Neural progenitor cell (in vitro differentiated cells): ENCODE results near the gene PKNOX1. TPM values are rescaled to one million over a fixed set of nuclear protein-coding genes. Genes with fewer than 3 reads are reported as not detected.
A peak's percentile ranks its signal among the peaks of the same experiment; 100 is the strongest.

Experiments
- DNase-seq: peaks from one replicate; pipeline ENCODE4 v3.0.0-alpha.2; 2016; ENCODE audit warnings: low spot score
- H2AFZ ChIP-seq: fragments of 200-600 bp; sonication (generic); replicated peaks from 2 replicates; pipeline ENCODE4 v1.6.1; 2016; ENCODE audit warnings: antibody characterized with exemption
- H3F3A ChIP-seq: fragments of 200-600 bp; sonication (generic); 2 replicates; pipeline ENCODE4 v1.6.1; 2016; ENCODE audit warnings: antibody characterized with exemption, low read depth
- H3K27ac ChIP-seq: fragments of 200-600 bp; sonication (generic); 2 replicates; pipeline ENCODE4 v1.5.1; 2016; ENCODE audit warnings: mild to moderate bottlenecking
- H3K27me3 ChIP-seq: fragments of 200-600 bp; sonication (generic); 2 replicates; pipeline ENCODE4 v1.6.1; 2016; ENCODE audit warnings: mild to moderate bottlenecking, moderate library complexity
- H3K36me3 ChIP-seq: fragments of 200-600 bp; sonication (generic); 2 replicates; pipeline ENCODE4 v1.5.1; 2016
- H3K4me1 ChIP-seq: fragments of 200-600 bp; sonication (generic); 2 replicates; pipeline ENCODE4 v1.6.1; 2016; ENCODE audit warnings: mixed run types
- H3K4me2 ChIP-seq: fragments of 200-600 bp; sonication (generic); 2 replicates; pipeline ENCODE4 v1.6.1; 2016
- H3K4me3 ChIP-seq: fragments of 200-600 bp; sonication (generic); 2 replicates; pipeline ENCODE4 v1.5.1; 2016
- H3K79me2 ChIP-seq: fragments of 200-600 bp; sonication (generic); 2 replicates; pipeline ENCODE4 v1.6.1; 2016; ENCODE audit warnings: low read depth
- H3K9ac ChIP-seq: fragments of 200-600 bp; sonication (generic); 2 replicates; pipeline ENCODE4 v1.6.1; 2016
- H3K9me3 ChIP-seq: fragments of 200-600 bp; sonication (generic); 2 replicates; pipeline ENCODE4 v1.5.1; 2016; ENCODE audit warnings: low read depth
- H4K20me1 ChIP-seq: fragments of 200-600 bp; sonication (generic); 2 replicates; pipeline ENCODE4 v1.6.1; 2016; ENCODE audit warnings: low read depth
- H3K27ac Mint-ChIP-seq: 3 replicates; pipeline ENCODE4 v1.8.0; 2021; ENCODE audit warnings: mixed read lengths
- H3K27me3 Mint-ChIP-seq: 2 replicates; pipeline ENCODE4 v1.8.0; 2022; ENCODE audit warnings: low read depth, mild to moderate bottlenecking, inconsistent platforms, moderate library complexity, mixed read lengths; ENCODE audit not compliant: insufficient read depth
- H3K36me3 Mint-ChIP-seq: 3 replicates; pipeline ENCODE4 v1.8.0; 2021; ENCODE audit warnings: mixed read lengths
- H3K4me1 Mint-ChIP-seq: 3 replicates; pipeline ENCODE4 v1.8.0; 2021; ENCODE audit warnings: mixed read lengths
- H3K4me3 Mint-ChIP-seq: 3 replicates; pipeline ENCODE4 v1.8.0; 2021; ENCODE audit warnings: mild to moderate bottlenecking, moderate library complexity, mixed read lengths
- H3K9me3 Mint-ChIP-seq: 3 replicates; pipeline ENCODE4 v1.8.0; 2020; ENCODE audit warnings: mixed read lengths
- CTCF ChIP-seq: fragments of 200-600 bp; sonication (generic); IDR thresholded peaks from 2 replicates; pipeline ENCODE4 v1.5.1; 2017; ENCODE audit warnings: antibody characterized with exemption, mild to moderate bottlenecking
- EZH2 ChIP-seq: fragments of 200-600 bp; sonication (generic); IDR thresholded peaks from 2 replicates; pipeline ENCODE4 v1.6.1; 2017; ENCODE audit warnings: antibody characterized with exemption, mild to moderate bottlenecking, moderate library complexity
- EZH2phosphoT487 ChIP-seq: fragments of 200-600 bp; sonication (generic); IDR thresholded peaks from 2 replicates; pipeline ENCODE4 v1.6.1; 2017; ENCODE audit warnings: antibody characterized with exemption
- total RNA-seq: library from RNA; depleted of rRNA; stranded (reverse); fragments of >200 nt; gene quantifications from 2 replicates; pipeline ENCODE4 v1.2.3, GENCODE V29; 2015; ENCODE audit warnings: low replicate concordance

The PKNOX1 gene
- total RNA-seq, 1 donor from 2014 or later = 11.0 TPM

GRCh38 chr21:43021756-43022600 is 47.6 kb downstream of the PKNOX1 start:
- H3K27ac Mint-ChIP-seq = peak overlapping the region; percentile 65

GRCh38 chr21:43023175-43023574 is 48.8 kb downstream of the PKNOX1 start:
- no peak overlapping the region for H2AFZ ChIP-seq
- H3K9ac ChIP-seq = no peak overlapping the region
- H3K36me3 Mint-ChIP-seq = peaks cover 18% of the 10 kb centered on the region
- no peak overlapping the region for H3K4me2 ChIP-seq
- H3K4me1 Mint-ChIP-seq = peaks cover 6% of the 10 kb centered on the region
- H3K27ac ChIP-seq = no peak overlapping the region
- H3K4me3 ChIP-seq = no peak overlapping the region
- no peaks in the 10 kb centered on the region for H3K9me3 ChIP-seq
- H3K27me3 ChIP-seq = no peaks in the 10 kb centered on the region
- no peak overlapping the region for H3K4me3 Mint-ChIP-seq
- TF ChIP-seq EZH2 (no peak), EZH2phosphoT487 (no peak), CTCF (no peak)
- no peaks in the 10 kb centered on the region for H3K27me3 Mint-ChIP-seq
- no peak overlapping the region for H3K27ac Mint-ChIP-seq
- no peaks in the 10 kb centered on the region for H3K4me1 ChIP-seq
- no peaks in the 10 kb centered on the region for H3K9me3 Mint-ChIP-seq
- no peaks in the 10 kb centered on the region for H4K20me1 ChIP-seq
- no peaks in the 10 kb centered on the region for H3K36me3 ChIP-seq
- no peaks in the 10 kb centered on the region for H3F3A ChIP-seq
- no peaks in the 10 kb centered on the region for H3K79me2 ChIP-seq
- no peak for DNase-seq

More at GRCh38 chr21:43021756-43022600, 47.6 kb downstream of the PKNOX1 start:
- peaks cover 15% of the 10 kb centered on the region for H3K36me3 Mint-ChIP-seq
- H3K79me2 ChIP-seq = no peaks in the 10 kb centered on the region
- peaks cover 6% of the 10 kb centered on the region for H3K4me1 Mint-ChIP-seq
- no peaks in the 10 kb centered on the region for H3K9me3 ChIP-seq
- no peaks in the 10 kb centered on the region for H3K27me3 ChIP-seq
- H4K20me1 ChIP-seq = no peaks in the 10 kb centered on the region
- H3K4me3 Mint-ChIP-seq = no peak overlapping the region
- H3K9me3 Mint-ChIP-seq = no peaks in the 10 kb centered on the region
- H3K36me3 ChIP-seq = no peaks in the 10 kb centered on the region
- no peak overlapping the region for H2AFZ ChIP-seq
- no peak overlapping the region for H3K27ac ChIP-seq
- H3K27me3 Mint-ChIP-seq = no peaks in the 10 kb centered on the region
- no peak for DNase-seq
- no peaks in the 10 kb centered on the region for H3K4me1 ChIP-seq
- no peak overlapping the region for H3K4me2 ChIP-seq
- H3K4me3 ChIP-seq = no peak overlapping the region
- TF ChIP-seq EZH2 = no peak
- no peak for TF ChIP-seq EZH2phosphoT487
- no peak for TF ChIP-seq CTCF
- no peak overlapping the region for H3K9ac ChIP-seq
- H3F3A ChIP-seq = no peaks in the 10 kb centered on the region

- H3K27me3 ChIP-seq = no peaks in the 10 kb centered on the region
- peaks cover 27% of the 10 kb centered on the region for H3K36me3 Mint-ChIP-seq
- no peak overlapping the region for H3K27ac ChIP-seq
- H3K4me1 Mint-ChIP-seq = peaks cover 6% of the 10 kb centered on the region
- no peaks in the 10 kb centered on the region for H3K9me3 Mint-ChIP-seq
- no peak overlapping the region for H3K4me3 ChIP-seq
- no peaks in the 10 kb centered on the region for H4K20me1 ChIP-seq
- H3K36me3 ChIP-seq = no peaks in the 10 kb centered on the region
- no peak for TF ChIP-seq CTCF
- no peak for TF ChIP-seq EZH2phosphoT487
- TF ChIP-seq EZH2 = no peak
- H3K9ac ChIP-seq = no peak overlapping the region
- H3K4me2 ChIP-seq = no peak overlapping the region
- no peak overlapping the region for H2AFZ ChIP-seq
- DNase-seq = no peak
- H3K27ac Mint-ChIP-seq = no peak overlapping the region
- H3K4me3 Mint-ChIP-seq = no peak overlapping the region
- no peaks in the 10 kb centered on the region for H3K4me1 ChIP-seq
- H3K9me3 ChIP-seq = no peaks in the 10 kb centered on the region
- H3K27me3 Mint-ChIP-seq = peaks cover 2% of the 10 kb centered on the region
- no peaks in the 10 kb centered on the region for H3F3A ChIP-seq
- no peaks in the 10 kb centered on the region for H3K79me2 ChIP-seq
These were observed 50.2 kb downstream of the PKNOX1 start for GRCh38 chr21:43024439-43025136.
